Endothelial cell of umbilical vein (primary cell): ENCODE measurements around the gene STK24. TPM values are rescaled to one million over a fixed set of nuclear protein-coding genes. Genes with fewer than 3 reads are reported as not detected.

Experiments used
- BruUV-seq: library from RNA; stranded (reverse); fragments of 400-500 nt; replicated peaks from 2 replicates; lab custom pipeline; 2021; lab: Mats Ljungman, UMichigan
- CTCF ChIA-PET: fragments of 300-600, 350-600 bp; sonication (Branson Sonifier 250); formaldehyde crosslinking; loops from one replicate; lab custom pipeline; 2021; ENCODE audit warnings: antibody characterized with exemption, inconsistent platforms; lab: Charles Lee
- POLR2A ChIA-PET: fragments of 300-600, 350-600 bp; sonication (Branson Sonifier 250); formaldehyde crosslinking; loops from one replicate; lab custom pipeline; 2021; ENCODE audit warnings: antibody characterized with exemption, inconsistent platforms; lab: Charles Lee
- DNase-seq: peaks from one replicate; pipeline ENCODE4 v3.0.0-alpha.2; 2011; ENCODE audit warnings: low read depth, low spot score
- FAIRE-seq: peaks from 2 replicates; lab custom pipeline; 2011; peaks lifted over from hg19 to GRCh38; lab: Jason Lieb, UNC
- H2AFZ ChIP-seq: 2 replicates; pipeline ENCODE4 v1.6.0; 2012; ENCODE audit warnings: low read depth, low read length, control low read depth, inconsistent platforms
- H3K27ac ChIP-seq: 2 replicates; pipeline ENCODE4 v1.5.1; 2011; ENCODE audit warnings: low read depth, mild to moderate bottlenecking, control low read depth, low read length, moderate library complexity; ENCODE audit not compliant: insufficient read depth
- H3K27me3 ChIP-seq, 2 experiments: 2 replicates each; pipeline versions ENCODE4 v1.6.0 to v1.6.1; 2011; ENCODE audit warnings: low read length in 2 of 2, mixed read lengths in 1 of 2; ENCODE audit not compliant: control insufficient read depth in 2 of 2, insufficient read depth in 2 of 2
- H3K36me3 ChIP-seq, 2 experiments: 2 replicates in 1 of 2; 3 replicates in 1 of 2; pipeline ENCODE4 v1.5.1; 2011; ENCODE audit warnings: low read length in 2 of 2, mild to moderate bottlenecking in 1 of 2, moderate library complexity in 1 of 2; ENCODE audit not compliant: control insufficient read depth in 2 of 2, insufficient read depth in 2 of 2; ENCODE audit errors: extremely low read depth in 1 of 2
- H3K4me1 ChIP-seq: 3 replicates; pipeline ENCODE4 v1.5.1; 2011; ENCODE audit warnings: mild to moderate bottlenecking, low read length; ENCODE audit not compliant: control insufficient read depth, insufficient read depth; ENCODE audit errors: extremely low read depth
- H3K4me2 ChIP-seq: 2 replicates; pipeline ENCODE4 v1.6.1; 2011; ENCODE audit warnings: low read length, control low read depth, mixed read lengths; ENCODE audit not compliant: insufficient read depth
- H3K4me3 ChIP-seq, 3 experiments: fragments of 200-600 bp in 1 of 3; sonication (generic), shearing (Covaris generic) in 1 of 3; replicated peaks in 1 of 3; 2 replicates each; pipeline ENCODE4 v1.5.1; 2011 to 2016; ENCODE audit warnings: control low read depth in 3 of 3, low read length in 3 of 3, mild to moderate bottlenecking in 2 of 3, inconsistent platforms in 1 of 3, low read depth in 1 of 3, moderate library complexity in 1 of 3; ENCODE audit not compliant: insufficient read depth in 1 of 3
- H3K79me2 ChIP-seq: 2 replicates; pipeline ENCODE4 v1.6.0; 2012; ENCODE audit warnings: low read length, inconsistent platforms; ENCODE audit not compliant: control insufficient read depth, insufficient read depth
- H3K9ac ChIP-seq: replicated peaks from 2 replicates; pipeline ENCODE3; 2011; ENCODE audit warnings: low read length, control low read depth; ENCODE audit not compliant: insufficient read depth; ENCODE audit errors: extremely low read depth
- H3K9me1 ChIP-seq: replicated peaks from 3 replicates; pipeline ENCODE4 v1.6.0; 2011; ENCODE audit warnings: mild to moderate bottlenecking, low read length; ENCODE audit not compliant: control insufficient read depth, insufficient read depth; ENCODE audit errors: extremely low read depth
- H3K9me3 ChIP-seq: replicated peaks from 2 replicates; pipeline ENCODE4 v1.5.1; 2012; ENCODE audit warnings: low read length, inconsistent platforms; ENCODE audit not compliant: control insufficient read depth, insufficient read depth
- H4K20me1 ChIP-seq: replicated peaks from 2 replicates; pipeline ENCODE3; 2011; ENCODE audit warnings: mild to moderate bottlenecking, low read length; ENCODE audit not compliant: control insufficient read depth, insufficient read depth; ENCODE audit errors: extremely low read depth
- CTCF ChIP-seq, 2 donors: IDR thresholded peaks; 1 replicate in 1 of 2; 2 replicates in 1 of 2; pipeline ENCODE4 v1.5.1; 2011; ENCODE audit warnings: low read length in 2 of 2, mild to moderate bottlenecking in 2 of 2, moderate library complexity in 2 of 2, control low read depth in 1 of 2, inconsistent platforms in 1 of 2, low read depth in 1 of 2; ENCODE audit not compliant: insufficient read depth in 1 of 2; ENCODE audit errors: extremely low read depth in 1 of 2
- FOS ChIP-seq: IDR thresholded peaks from 2 replicates; pipeline ENCODE4 v1.6.1; 2011; ENCODE audit warnings: mild to moderate bottlenecking, low read length, moderate library complexity, borderline replicate concordance; ENCODE audit not compliant: insufficient read depth
- GATA2 ChIP-seq: IDR thresholded peaks from 2 replicates; pipeline ENCODE4 v1.7.0; 2011; ENCODE audit warnings: low read depth, mild to moderate bottlenecking, moderate library complexity, mixed read lengths, low read length; ENCODE audit not compliant: insufficient read length, insufficient read depth
- JUN ChIP-seq: IDR thresholded peaks from 2 replicates; pipeline ENCODE4 v1.6.1; 2011; ENCODE audit warnings: borderline replicate concordance, low read depth; ENCODE audit not compliant: insufficient read length, insufficient read depth
- MAX ChIP-seq: IDR thresholded peaks from 2 replicates; pipeline ENCODE4 v1.6.1; 2011; ENCODE audit not compliant: insufficient read depth, insufficient read length
- POLR2AphosphoS5 ChIP-seq: IDR thresholded peaks from 2 replicates; pipeline ENCODE4 v1.6.1; 2012; ENCODE audit warnings: low read depth, mild to moderate bottlenecking, control low read depth, low read length, moderate library complexity; ENCODE audit not compliant: insufficient read depth
- dilution Hi-C: fragments of 300-500 bp; cut with MboI; formaldehyde crosslinking; loops from one replicate; pipeline ENCODE4 v1.15.0; 2019; ENCODE audit warnings: low sequenced_read_pairs; ENCODE audit not compliant: extremely low pct_ligation_motif_present
- intact Hi-C: fragments of 100-400 bp; cut with micrococcal nuclease; formaldehyde crosslinking; loops from one replicate; pipeline ENCODE4 v1.10.0; 2022
- polyA plus RNA-seq, 4 experiments: library from polyadenylated mRNA; depleted of rRNA in 3 of 4; stranded (reverse) in 3 of 4; unstranded in 1 of 4; fragments of >200 nt; gene quantifications; 2 replicates each; pipeline versions ENCODE4 v1.2.1 to v1.2.3, GENCODE V29; 2011 to 2012; ENCODE audit warnings: missing spikeins in 1 of 4
- total RNA-seq: library from RNA; stranded (reverse); gene quantifications from 2 replicates; pipeline ENCODE4 v1.2.3, GENCODE V29; 2021

STK24 gene
- total and polyA plus RNA-seq, 2 donors (not counting 3 experiments of a cell fraction or from before 2014, with no cell fraction given), result 43.3 to 100 TPM

GRCh38 chr13:98445340-98446233 is 131.3 kb downstream of the STK24 start:
- Histone ChIP-seq H3K27me3 (no peaks in the 10 kb centered on the region), H3K4me3 (no peak overlapping the region), H3K4me2 (no peak overlapping the region), H3K4me1 (no peaks in the 10 kb centered on the region), H3K9me3 (no peaks in the 10 kb centered on the region), H3K79me2 (no peaks in the 10 kb centered on the region), H3K36me3 (peaks cover 0 to 28% of the 10 kb centered on the region in 2 experiments), H3K27ac (no peak overlapping the region), H4K20me1 (no peaks in the 10 kb centered on the region), H2AFZ (no peak overlapping the region), H3K9me1 (no peaks in the 10 kb centered on the region), H3K9ac (no peak overlapping the region)
- CTCF ChIA-PET, result interaction anchor here (0.8 to 4.8 kb wide), 23 partner anchors 9 to 590 kb away, joined by 3 to 150 read pairs (median 5); partner anchors contain the start of gene STK24
- intact Hi-C loops (loop anchor here (1.0 to 5.0 kb wide), 7 partner anchors 21 to 588 kb away; partner anchors contain the start of gene FARP1), dilution Hi-C loops (loop anchor here (25.0 kb wide), 1 partner anchor 217 kb away; no protein-coding TSS in a partner anchor)
- BruUV-seq, result no TSS peak
- TF ChIP-seq POLR2AphosphoS5 (no peak), CTCF (IDR thresholded peaks at IDR 0.05; ENCODE audit: extremely low read depth in 1 of 2, insufficient read depth in 1 of 2, low read depth in 1 of 2, low read length in 2 of 2) (peak; percentile 93 to 99), GATA2 (no peak), JUN (no peak), FOS (no peak), MAX (no peak)
- peak; percentile 64 for DNase-seq
- FAIRE-seq, result peak; percentile 79
- POLR2A ChIA-PET, result no interaction called here
